ENCODE results near the gene OR13A1.
"Not testable (repeated sequence)": the region's sequence is repeated elsewhere in the genome, so short reads cannot be mapped to it uniquely, and the experiment has no call there.

GRCh38 chr10:45347464-45347863, 32.1 kb upstream of the OR13A1 start:
- TF ChIP-seq POLR2AphosphoS5 (IDR thresholded peaks at IDR 0.05; ENCODE audit: borderline replicate concordance, low read depth, low read length); FOXP2 (optimal IDR thresholded peaks at IDR 0.05; ENCODE audit: control extremely low read depth, extremely low read length, insufficient read depth): not testable (repeated sequence)
